GM12878 (cell line): Measurements from ENCODE around the gene SLC7A10. TPM values are rescaled to one million over a fixed set of nuclear protein-coding genes. Genes with fewer than 3 reads are reported as not detected.

Experiments used
- ATAC-seq: fragments of 200-7000 bp; cut with Tn5 transposase; 3 replicates; pipeline ENCODE4 v1.9.1; 2020; ENCODE audit warnings: mild to moderate bottlenecking, moderate library complexity
- BruUV-seq: library from RNA; stranded (reverse); fragments of 400-500 nt; replicated peaks from 2 replicates; lab custom pipeline; 2021; lab: Mats Ljungman, UMichigan
- CTCF ChIA-PET: fragments of 300-600 bp; sonication (Branson Sonifier 250); formaldehyde crosslinking; extraction: SDS; loops from one replicate; lab custom pipeline; 2021; ENCODE audit warnings: inconsistent platforms; lab: Yijun Ruan, JAX
- POLR2A ChIA-PET: fragments of 350-600 bp; formaldehyde crosslinking; extraction: SDS; loops from one replicate; lab custom pipeline; 2021; ENCODE audit warnings: inconsistent platforms; lab: Charles Lee
- RAD21 ChIA-PET: fragments of 300-600 bp; sonication (Branson Sonifier 250); formaldehyde crosslinking; loops from one replicate; lab custom pipeline; 2023; ENCODE audit warnings: antibody characterized with exemption; ENCODE audit not compliant: unreplicated experiment; lab: Charles Lee
- SMC1A ChIA-PET: fragments of 300-600 bp; sonication (Branson Sonifier 250); formaldehyde crosslinking; loops from one replicate; lab custom pipeline; 2023; ENCODE audit not compliant: unreplicated experiment, uncharacterized antibody; lab: Charles Lee
- DNase-seq: peaks from one replicate; pipeline ENCODE4 v3.0.0-alpha.2; 2011; ENCODE audit warnings: low read depth, low spot score
- FAIRE-seq: peaks from 3 replicates; lab custom pipeline; 2011; peaks lifted over from hg19 to GRCh38; lab: Jason Lieb, UNC
- H2AFZ ChIP-seq: 2 replicates; pipeline ENCODE4 v1.6.0; 2011; ENCODE audit warnings: low read depth, low read length, control low read depth; ENCODE audit not compliant: control insufficient read depth
- H3K27ac ChIP-seq: 2 replicates; pipeline ENCODE4 v1.5.1; 2011; ENCODE audit warnings: control low read depth; ENCODE audit not compliant: control insufficient read depth, insufficient read depth
- H3K27me3 ChIP-seq, 2 experiments: replicated peaks in 1 of 2; 2 replicates each; pipeline versions ENCODE4 v1.6.0 to v1.6.1; 2011; ENCODE audit warnings: low read length in 1 of 2; ENCODE audit not compliant: control insufficient read depth in 2 of 2, insufficient read depth in 2 of 2
- H3K36me3 ChIP-seq, 2 experiments: 2 replicates each; pipeline ENCODE4 v1.5.1; 2011; ENCODE audit warnings: low read length in 1 of 2; ENCODE audit not compliant: control insufficient read depth in 2 of 2, insufficient read depth in 2 of 2
- H3K4me1 ChIP-seq: 2 replicates; pipeline ENCODE4 v1.6.1; 2011; ENCODE audit warnings: mild to moderate bottlenecking, low read length, moderate library complexity, mixed read lengths; ENCODE audit not compliant: control insufficient read depth, insufficient read depth
- H3K4me2 ChIP-seq: 2 replicates; pipeline ENCODE4 v1.6.0; 2011; ENCODE audit warnings: control low read depth; ENCODE audit not compliant: control insufficient read depth, insufficient read depth
- H3K4me3 ChIP-seq: fragments of 200-600 bp; sonication (generic); 2 replicates; pipeline ENCODE4 v1.5.1; 2016
- H3K79me2 ChIP-seq: 2 replicates; pipeline ENCODE4 v1.6.0; 2011; ENCODE audit warnings: low read length; ENCODE audit not compliant: control insufficient read depth, insufficient read depth
- H3K9ac ChIP-seq: 2 replicates; pipeline ENCODE4 v1.8.0; 2011; ENCODE audit warnings: low read length, control low read depth, mixed read lengths; ENCODE audit not compliant: control insufficient read depth, insufficient read depth
- H3K9me3 ChIP-seq: replicated peaks from 3 replicates; pipeline ENCODE4 v1.5.1; 2011; ENCODE audit warnings: mild to moderate bottlenecking, low read length; ENCODE audit not compliant: control insufficient read depth, insufficient read depth
- H4K20me1 ChIP-seq: 2 replicates; pipeline ENCODE4 v1.6.0; 2011; ENCODE audit not compliant: control insufficient read depth, insufficient read depth
- BHLHE40 ChIP-seq, 2 experiments: fragments of 450-650 bp in 1 of 2; IDR thresholded peaks; 2 replicates each; pipeline ENCODE4 v1.6.1; 2011 to 2017; ENCODE audit warnings: low read depth in 2 of 2, borderline replicate concordance in 1 of 2, improper control_type of control experiment in 1 of 2, low read length in 1 of 2, mild to moderate bottlenecking in 1 of 2
- CBFB ChIP-seq: IDR thresholded peaks from 2 replicates; pipeline ENCODE4 v1.6.1; 2016; ENCODE audit warnings: antibody characterized with exemption, low read depth
- CREM ChIP-seq: IDR thresholded peaks from 2 replicates; pipeline ENCODE4 v1.6.1; 2014; ENCODE audit warnings: antibody characterized with exemption, low read depth
- E4F1 ChIP-seq: fragments of 450-650 bp; IDR thresholded peaks from 2 replicates; pipeline ENCODE4 v1.6.1; 2018; ENCODE audit warnings: borderline replicate concordance, mild to moderate bottlenecking; ENCODE audit not compliant: partially characterized antibody
- HDAC2 ChIP-seq: fragments of 200-600 bp; sonication (generic); IDR thresholded peaks from 2 replicates; pipeline ENCODE4 v1.6.1; 2017
- HSF1 ChIP-seq: fragments of 150-350 bp; IDR thresholded peaks from 2 replicates; pipeline ENCODE4 v1.6.1; 2014; ENCODE audit warnings: mild to moderate bottlenecking, low read depth, low read length
- MEF2B ChIP-seq: fragments of 450-650 bp; IDR thresholded peaks from 2 replicates; pipeline ENCODE4 v1.6.1; 2018; ENCODE audit warnings: mild to moderate bottlenecking, moderate library complexity; ENCODE audit not compliant: partially characterized antibody, poor library complexity, severe bottlenecking
- MXI1 ChIP-seq: fragments of 150-350 bp; IDR thresholded peaks from 2 replicates; pipeline ENCODE4 v1.6.1; 2011; ENCODE audit warnings: low read depth, mild to moderate bottlenecking, inconsistent platforms, low read length, improper control_type of control experiment
- NR2C2 ChIP-seq: IDR thresholded peaks from 2 replicates; pipeline ENCODE4 v1.6.1; 2011; ENCODE audit warnings: borderline replicate concordance, low read depth; ENCODE audit not compliant: control insufficient read depth, insufficient read length
- PBX3 ChIP-seq: IDR thresholded peaks from 2 replicates; pipeline ENCODE4 v1.6.1; 2011; ENCODE audit warnings: mild to moderate bottlenecking, low read depth, low read length, moderate library complexity; ENCODE audit not compliant: insufficient replicate concordance
- STAT1 ChIP-seq: fragments of 450-650 bp; conservative IDR thresholded peaks from 2 replicates; pipeline ENCODE4 v1.6.1; 2014; ENCODE audit warnings: antibody characterized with exemption, mild to moderate bottlenecking
- TARDBP ChIP-seq: IDR thresholded peaks from 2 replicates; pipeline ENCODE4 v1.6.1; 2016; ENCODE audit warnings: borderline replicate concordance
- ZNF217 ChIP-seq: fragments of 450-650 bp; IDR thresholded peaks from 2 replicates; pipeline ENCODE4 v1.6.1; 2017; ENCODE audit warnings: antibody characterized with exemption, mild to moderate bottlenecking
- ZNF384 ChIP-seq: IDR thresholded peaks from 2 replicates; pipeline ENCODE4 v1.6.1; 2012; ENCODE audit warnings: low read depth, mild to moderate bottlenecking, low read length, improper control_type of control experiment, borderline replicate concordance
- WGBS: methylation state at CpG from one replicate; pipeline ENCODE4 v1.1.6; 2016; ENCODE audit warnings: low lambda C conversion rate; ENCODE audit not compliant: insufficient replicate concordance, insufficient coverage; ENCODE audit errors: missing lambda C conversion rate; 5-methylcytosine and 5-hydroxymethylcytosine counted together
- in situ Hi-C: fragments of 300-500 bp; cut with MboI; formaldehyde crosslinking; loops from 9 replicates; pipeline ENCODE4 v1.14.3; 2018; ENCODE audit warnings: mixed read lengths
- intact Hi-C: fragments of 100-400 bp; cut with micrococcal nuclease; formaldehyde crosslinking; loops from one replicate; pipeline ENCODE4 v1.14.2; 2022; ENCODE audit not compliant: unreplicated experiment
- polyA plus RNA-seq, 11 experiments: library from polyadenylated mRNA; depleted of rRNA in 4 of 11; unstranded in 6 of 11; stranded (reverse) in 5 of 11; fragments of >200 nt; fragmentation: Nextera tagmentation in 4 of 11; fragmentation: Illumina TruSeq in 1 of 11; extraction: Ambion mirVana in 4 of 11; extraction: Trizol in 1 of 11; gene quantifications; 1 replicate in 1 of 11; 2 replicates in 10 of 11; pipeline versions ENCODE4 v1.2.1 to v1.2.3, GENCODE V29; 2011 to 2016; ENCODE audit warnings: inconsistent platforms in 2 of 11, missing spikeins in 2 of 11, low read depth in 1 of 11
- total RNA-seq, 4 experiments: library from RNA; depleted of rRNA in 3 of 4; stranded (reverse); fragments of >200 nt in 3 of 4; fragmentation: Illumina TruSeq in 1 of 4; extraction: Trizol in 1 of 4; gene quantifications; 2 replicates each; pipeline versions ENCODE4 v1.2.1 to v1.2.3, GENCODE V29; 2013 to 2021

The SLC7A10 gene
- total and polyA plus RNA-seq, 10 of the 15 experiments (the other 5 are each of a cell fraction or from before 2014, with no cell fraction given), result not detected

- H3K4me3 ChIP-seq, result no peak overlapping the region
- H3K27ac ChIP-seq, result no peak overlapping the region
- WGBS, result 31% methylated on average over 1 of the region's 1 CpG
- H3K9ac ChIP-seq, result no peak overlapping the region
- no peaks in the 10 kb centered on the region for H3K79me2 ChIP-seq
- no peak for DNase-seq
- SMC1A ChIA-PET, result no interaction called here
- H3K27me3 ChIP-seq, result no peaks in the 10 kb centered on the region
- H3K36me3 ChIP-seq, result no peaks in the 10 kb centered on the region
- H3K9me3 ChIP-seq, result no peaks in the 10 kb centered on the region
- POLR2A ChIA-PET, result no interaction called here
- no peak overlapping the region for H3K4me2 ChIP-seq
- FAIRE-seq, result no peak
- intact Hi-C loops, result no loop called here
- no TSS peak for BruUV-seq
- H2AFZ ChIP-seq, result no peak overlapping the region
- ATAC-seq, result no peak
- CTCF ChIA-PET, result no interaction called here
- no peak for TF ChIP-seq CBFB
- no peak for TF ChIP-seq E4F1
- no peak for TF ChIP-seq BHLHE40 (IDR thresholded peaks at IDR 0.05; ENCODE audit: borderline replicate concordance in 1 of 2, low read depth in 2 of 2, low read length in 1 of 2)
- TF ChIP-seq HSF1, result no peak
- no peak for TF ChIP-seq PBX3
- TF ChIP-seq STAT1, result no peak
- no peak for TF ChIP-seq MXI1
- no peak for TF ChIP-seq ZNF384
- TF ChIP-seq TARDBP, result no peak
- no peak for TF ChIP-seq NR2C2
- no peak for TF ChIP-seq MEF2B
- TF ChIP-seq CREM, result no peak
- no peak for TF ChIP-seq HDAC2
- TF ChIP-seq ZNF217, result no peak
- H4K20me1 ChIP-seq, result no peaks in the 10 kb centered on the region
- in situ Hi-C loops, result no loop called here
- peaks cover 8% of the 10 kb centered on the region for H3K4me1 ChIP-seq
- RAD21 ChIA-PET, result no interaction called here
Observed at GRCh38 chr19:33270769-33271168, 45.1 kb upstream of the SLC7A10 start.
